GM18873 (cell line): ENCODE measurements around the gene DOK4.
A peak's percentile ranks its signal among the peaks of the same experiment; 100 is the strongest.

Experiments used
- ATAC-seq: cut with Tn5 transposase; IDR thresholded peaks from one replicate; pipeline ENCODE4 v1.9.1; 2021; ENCODE audit warnings: mild to moderate bottlenecking, moderate library complexity, moderate number of reproducible peaks; ENCODE audit not compliant: unreplicated experiment, low FRiP score

DOK4 gene

DNA sequence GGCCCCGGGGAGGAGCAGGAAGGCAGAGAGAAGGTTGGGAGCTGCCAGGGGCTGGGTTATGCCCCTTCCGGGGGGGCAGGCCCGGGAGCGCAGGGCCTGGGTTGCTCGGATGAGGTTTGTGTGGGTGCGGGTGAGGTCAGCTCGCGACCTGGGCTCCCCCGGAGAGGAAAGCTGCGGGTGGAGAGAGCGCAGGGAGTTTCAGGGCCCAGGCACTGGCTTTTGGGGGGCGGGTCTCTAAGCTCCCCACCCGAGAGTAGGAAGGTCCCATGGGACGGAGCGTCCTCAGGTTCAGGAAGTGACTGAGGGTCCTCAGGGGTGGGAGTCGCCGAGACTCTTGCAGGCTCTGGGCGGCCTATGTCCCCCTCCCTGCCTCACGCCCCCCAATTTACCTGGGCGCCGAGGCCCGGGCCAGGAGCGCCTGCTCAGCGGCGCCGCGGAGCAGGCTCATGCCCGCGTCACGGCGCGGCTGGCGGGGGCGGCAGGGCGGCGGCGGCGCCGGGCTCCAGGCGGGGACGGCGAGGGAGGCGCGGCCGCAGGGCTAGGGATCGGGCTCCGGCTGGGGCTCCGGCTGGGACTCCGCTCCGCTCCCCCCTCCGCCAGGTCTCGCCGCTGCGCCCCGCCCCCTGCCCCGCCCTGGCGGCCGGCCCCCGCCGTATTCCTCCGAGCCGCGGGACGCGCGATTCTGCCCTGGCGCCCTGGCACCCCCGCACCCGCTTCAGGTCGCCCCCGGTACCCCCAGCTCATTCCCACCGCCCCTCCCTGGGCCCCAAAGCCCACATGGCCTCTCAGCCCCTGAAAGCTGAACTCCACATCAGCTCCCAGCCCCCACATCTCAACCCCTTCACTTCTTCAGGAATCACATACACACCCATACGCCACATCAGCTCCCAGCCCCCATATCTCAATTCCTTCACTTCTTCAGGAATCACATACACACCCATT lies at the start of gene DOK4:
TSS of gene DOK4 (minus strand) at position 578 of the 942 bp plus-strand sequence. CDS start 6,986 bp downstream, outside the sequence.
- no peak for ATAC-seq

- ATAC-seq, result peak; percentile 37
Measured at GRCh38 chr16:57535680-57536305, 49.5 kb upstream of the DOK4 start.

DNA sequence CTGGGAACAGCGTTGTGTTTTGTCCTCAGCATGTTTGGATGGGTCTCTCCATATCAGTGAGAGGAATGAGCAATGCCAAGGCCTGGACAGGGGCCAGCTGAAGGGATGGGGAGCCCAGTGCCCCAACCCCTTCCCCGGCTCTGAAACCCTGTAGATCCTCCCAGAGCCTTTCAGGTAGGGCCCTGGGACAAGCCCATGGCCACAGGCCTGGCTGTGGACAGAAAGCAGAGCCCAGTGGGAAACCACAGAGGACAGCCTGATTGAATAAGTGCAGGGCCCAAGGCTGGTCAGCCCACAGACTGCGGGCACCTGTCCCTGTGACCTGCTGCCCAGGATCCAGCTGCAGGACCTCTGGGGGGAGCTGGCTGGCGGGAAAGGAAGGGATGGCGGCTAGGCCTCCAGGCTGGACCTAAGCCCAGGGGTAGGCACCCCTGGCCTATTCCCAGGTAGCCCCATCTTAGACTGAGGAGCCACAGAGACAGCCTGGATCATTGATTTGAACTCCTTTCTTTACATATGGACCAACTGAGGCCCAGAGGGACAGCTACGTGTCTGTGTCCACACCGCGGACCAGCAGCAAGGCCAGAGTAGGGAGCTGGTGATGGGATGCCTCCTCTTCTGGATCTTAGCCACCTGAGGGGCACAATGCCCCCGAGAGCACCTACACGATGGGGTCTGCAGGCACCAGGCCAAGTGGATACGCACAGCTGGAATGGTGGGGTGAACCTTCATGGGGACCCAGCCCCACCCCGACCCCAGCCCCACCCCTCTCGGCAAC lies 48.8 kb upstream of the DOK4 start:
- ATAC-seq, result no peak

DNA sequence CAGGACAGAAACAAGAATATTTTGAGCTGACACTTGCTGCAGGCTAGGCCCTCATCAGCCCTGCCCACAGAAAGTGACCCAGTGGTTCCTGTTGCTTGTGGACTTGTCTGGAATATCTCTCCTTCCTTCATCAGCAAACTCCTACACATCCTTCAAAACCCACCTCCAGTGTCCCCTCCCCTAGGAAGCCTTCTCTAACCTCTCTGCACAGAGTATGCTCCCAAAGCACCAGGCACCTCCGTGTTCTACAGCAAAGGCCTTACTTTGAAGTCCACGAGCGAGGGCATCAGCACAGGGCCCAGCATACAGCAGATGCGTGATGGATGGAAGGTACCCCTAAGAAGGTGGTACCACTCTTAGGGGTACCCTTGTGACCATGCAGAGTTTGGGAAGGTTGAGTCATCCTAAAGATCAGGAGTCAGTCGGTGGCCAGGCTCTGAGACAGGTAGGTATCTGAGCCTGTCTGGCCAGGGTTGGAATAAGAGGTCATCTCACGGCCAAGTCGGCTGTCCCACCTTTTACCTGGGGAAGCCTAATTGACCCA lies 48.1 kb upstream of the DOK4 start:
- ATAC-seq, result no peak

- ATAC-seq, result no peak
Measured at GRCh38 chr16:57533431-57534336, 47.4 kb upstream of the DOK4 start.

DNA sequence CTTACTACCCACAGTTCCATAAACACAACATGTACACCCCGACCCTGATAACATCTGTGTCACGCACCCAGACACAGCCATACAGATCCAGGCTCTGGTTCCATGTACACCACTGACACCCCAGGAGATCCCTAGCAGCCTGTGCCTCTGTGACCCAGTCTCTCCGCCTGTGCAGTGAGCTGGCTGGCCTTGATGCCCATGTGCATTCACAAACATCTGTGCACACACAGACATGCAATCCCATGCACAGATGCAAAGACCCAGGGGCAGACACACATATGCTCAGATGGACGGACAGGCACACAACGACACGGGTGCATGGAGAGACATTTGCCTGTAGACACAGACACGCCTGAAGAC lies 46.0 kb upstream of the DOK4 start:
- ATAC-seq, result no peak

- no peak for ATAC-seq
Measured at GRCh38 chr16:57531635-57532265, 45.5 kb upstream of the DOK4 start.

DNA sequence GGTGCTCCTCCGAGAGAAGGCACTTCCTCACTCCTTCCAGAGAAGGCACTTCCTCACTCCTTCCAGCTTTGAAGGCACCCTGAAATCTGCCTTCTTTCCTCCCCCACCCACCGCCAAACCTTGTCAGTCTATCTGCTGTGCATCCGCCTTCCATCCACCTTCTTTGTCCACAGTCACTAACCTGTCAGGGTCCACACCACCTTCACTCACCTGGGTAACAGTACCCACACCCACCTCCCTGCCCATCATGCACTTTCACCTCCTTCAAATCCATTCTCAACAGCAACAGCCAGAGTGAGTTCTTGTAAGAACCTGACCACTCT lies 44.9 kb upstream of the DOK4 start:
- no peak for ATAC-seq

DNA sequence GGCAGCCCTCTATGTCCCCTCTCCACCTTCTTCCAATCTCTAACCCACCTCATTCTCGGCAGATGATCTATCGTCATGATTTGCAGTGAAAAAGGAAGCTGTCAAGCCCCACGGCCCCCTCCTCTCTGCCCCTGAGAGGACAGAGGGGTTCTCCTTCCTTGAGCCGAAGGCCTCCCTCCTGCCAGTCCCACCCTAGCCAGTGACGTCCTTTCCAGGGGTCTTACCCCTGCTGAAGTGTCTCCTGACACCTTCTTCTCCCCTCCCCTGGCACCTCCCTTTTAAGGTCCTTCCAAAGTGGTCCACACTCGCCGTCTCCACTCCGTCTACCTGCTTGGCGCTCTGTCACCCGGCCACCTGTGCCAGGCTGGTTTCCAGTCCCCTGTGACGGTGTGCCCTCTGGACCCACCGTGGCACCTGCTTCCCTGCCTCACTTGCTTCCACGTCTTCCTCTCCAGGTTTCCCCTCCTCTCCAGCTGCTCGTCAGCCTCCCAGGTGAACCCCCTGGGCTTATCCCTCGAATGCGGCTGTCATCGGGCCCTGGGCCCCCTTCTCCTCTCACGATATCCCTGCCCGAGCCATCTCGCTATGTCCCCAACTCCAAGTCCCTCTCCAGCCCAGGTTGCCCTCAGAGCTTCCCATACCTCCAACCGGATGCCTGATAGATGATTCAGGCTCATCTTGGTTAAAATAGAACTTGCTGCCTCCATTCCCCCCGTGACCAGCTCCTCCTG lies 44.4 kb upstream of the DOK4 start:
- no peak for ATAC-seq

DNA sequence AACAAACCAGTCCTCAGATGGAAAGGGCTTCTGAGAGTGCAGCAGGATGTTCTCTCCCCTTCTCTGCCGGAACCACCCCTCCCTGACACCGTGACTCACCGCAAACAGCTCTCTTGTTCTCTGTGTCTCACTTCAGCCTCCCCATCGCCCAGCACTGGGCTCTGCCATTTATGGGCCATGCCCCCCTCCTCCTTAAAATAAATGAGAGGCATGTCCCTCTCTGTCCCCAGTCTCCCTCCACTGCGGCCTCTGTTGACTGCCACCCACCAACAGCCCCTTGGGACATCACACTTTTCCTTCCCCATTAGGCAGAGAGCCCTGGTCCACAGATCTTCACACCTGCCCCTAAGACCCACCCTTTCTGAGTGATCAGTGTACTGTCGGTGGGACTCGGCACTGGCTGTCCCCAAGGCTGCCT lies 43.8 kb upstream of the DOK4 start:
- ATAC-seq, result peak; percentile 45

- ATAC-seq, result no peak
Measured at GRCh38 chr16:57529391-57530103, 43.3 kb upstream of the DOK4 start.

DNA sequence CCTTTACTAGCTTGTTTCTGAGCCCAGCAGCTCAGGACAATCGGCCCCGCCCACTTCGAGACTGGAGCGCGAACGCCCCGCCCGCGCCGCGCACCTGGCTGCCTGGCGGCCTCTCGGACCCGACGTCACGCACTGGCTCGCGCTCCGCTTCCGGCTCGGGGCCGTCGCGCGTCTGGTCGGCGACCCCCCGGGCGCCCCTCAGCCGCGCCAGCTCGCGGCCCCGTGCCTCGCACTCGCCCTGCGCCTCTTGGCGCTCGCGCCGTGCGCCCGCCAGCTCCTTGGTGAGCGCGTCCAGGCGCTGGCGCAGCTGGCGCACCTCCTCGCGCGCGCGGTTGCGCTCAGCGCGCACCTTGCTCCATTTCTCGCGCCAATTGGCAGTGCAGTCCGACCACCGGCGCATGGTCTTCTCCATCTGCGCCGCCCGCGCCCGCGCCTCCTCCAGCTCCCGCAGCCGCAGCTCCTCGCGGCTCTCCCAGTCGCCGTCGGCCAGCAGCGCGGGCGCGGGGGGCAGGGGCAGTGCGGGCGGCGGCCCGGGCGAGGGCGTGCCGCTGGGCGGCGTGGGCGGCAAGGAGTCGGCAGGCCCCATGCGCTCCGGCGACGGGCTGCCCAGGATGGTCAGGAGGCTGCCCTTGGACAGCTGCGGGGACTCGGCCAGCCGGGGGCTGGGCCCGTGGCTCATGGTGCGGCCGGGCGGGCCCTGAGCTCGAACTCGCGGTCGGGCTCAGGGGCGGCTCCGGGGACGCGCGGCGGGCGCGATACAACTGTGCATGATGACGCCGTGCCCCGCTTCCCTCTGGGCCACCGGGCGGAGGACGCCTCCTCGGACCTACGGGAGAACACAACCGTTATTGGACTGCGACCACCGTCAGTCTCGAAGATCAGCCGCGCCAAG lies 42.5 kb upstream of the DOK4 start:
- no peak for ATAC-seq

- no peak for ATAC-seq
Measured at GRCh38 chr16:57527610-57528360, 41.5 kb upstream of the DOK4 start.

GRCh38 chr16:57527027-57527426 lies 40.7 kb upstream of the DOK4 start:
- ATAC-seq, result no peak

- ATAC-seq, result no peak
Measured at GRCh38 chr16:57526498-57526897, 40.2 kb upstream of the DOK4 start.

DNA sequence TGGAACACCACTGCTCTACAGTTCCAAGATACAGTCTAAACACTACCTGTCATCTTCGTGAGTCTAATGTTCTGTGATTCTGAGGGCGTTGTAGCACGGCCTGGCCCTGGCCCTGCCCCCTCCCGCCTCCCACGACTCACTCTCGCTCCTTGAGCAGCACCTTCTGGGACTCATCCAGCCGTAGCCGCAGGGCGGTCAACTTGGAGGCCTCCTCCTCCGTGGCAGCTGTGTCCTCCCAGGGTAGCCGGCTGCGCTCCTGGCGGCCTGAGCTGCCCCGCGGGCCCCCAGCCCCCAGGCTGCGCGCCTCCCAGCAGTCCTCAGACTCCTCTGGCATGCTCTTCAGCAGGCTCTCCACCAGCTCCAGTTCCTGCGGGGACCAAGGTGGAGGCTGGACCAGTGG lies 39.5 kb upstream of the DOK4 start:
- no peak for ATAC-seq

GRCh38 chr16:57522960-57523359 lies 36.7 kb upstream of the DOK4 start:
- ATAC-seq, result no peak
